BJ (cell line): ENCODE measurements around the gene POLG2. TPM values are rescaled to one million over a fixed set of nuclear protein-coding genes. Genes with fewer than 3 reads are reported as not detected.

Experiments used
- CTCF ChIA-PET: fragments of 350-600 bp; formaldehyde crosslinking; extraction: SDS; loops from one replicate; lab custom pipeline; 2021; ENCODE audit warnings: antibody characterized with exemption, inconsistent platforms; lab: Yijun Ruan, JAX
- POLR2A ChIA-PET: fragments of 300-600 bp; sonication (Branson Sonifier 250); formaldehyde crosslinking; extraction: SDS; loops from one replicate; lab custom pipeline; 2021; ENCODE audit warnings: antibody characterized with exemption; lab: Charles Lee
- DNase-seq: peaks from one replicate; pipeline ENCODE4 v3.0.0-alpha.2; 2011; ENCODE audit warnings: low read depth
- H3K27me3 ChIP-seq: 2 replicates; pipeline ENCODE4 v1.6.0; 2011; ENCODE audit warnings: low read length; ENCODE audit not compliant: control insufficient read depth, insufficient read depth
- H3K36me3 ChIP-seq: 2 replicates; pipeline ENCODE4 v1.5.1; 2011; ENCODE audit warnings: low read length; ENCODE audit not compliant: control insufficient read depth, insufficient read depth
- H3K4me3 ChIP-seq: 2 replicates; pipeline ENCODE4 v1.5.1; 2011; ENCODE audit warnings: low read depth, mild to moderate bottlenecking, control low read depth, low read length
- polyA plus RNA-seq: library from polyadenylated mRNA; depleted of rRNA; stranded (reverse); fragments of >200 nt; gene quantifications from 2 replicates; pipeline ENCODE4 v1.2.3, GENCODE V29; 2011
- TF ChIP-seq, protein P1 (sequence below): IDR thresholded peaks from 2 replicates; pipeline ENCODE4 v1.5.1; 2011; ENCODE audit warnings: low read depth, mild to moderate bottlenecking, control low read depth, inconsistent platforms, low read length, moderate library complexity; ENCODE audit not compliant: insufficient read depth

Gene POLG2
- polyA plus RNA-seq, 1 experiment, result 4.5 TPM

DNA sequence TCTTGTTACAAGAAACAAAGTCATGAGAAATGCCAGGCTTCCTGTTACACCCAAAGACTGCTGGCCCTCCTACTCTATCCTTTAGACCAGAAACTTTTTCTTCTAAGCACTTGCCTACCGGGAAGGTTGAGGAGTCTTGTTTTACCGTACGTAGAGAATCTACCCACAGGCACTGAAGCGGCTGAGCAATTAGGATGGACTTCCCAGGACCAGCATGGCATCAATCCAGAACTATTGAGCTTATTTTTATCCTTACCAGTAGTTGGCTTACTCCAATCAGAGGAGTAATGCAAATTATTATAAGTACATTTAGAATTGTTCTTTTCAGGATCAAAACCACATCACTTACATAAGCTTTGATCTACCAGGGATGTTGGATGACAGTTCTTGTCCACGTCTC lies 35.6 kb upstream of the POLG2 start:
- CTCF ChIA-PET, result interaction anchor here (0.8 to 1.1 kb wide), 2 partner anchors 22 to 25 kb away, joined by 3 to 4 read pairs; partner anchors contain the start of gene CEP95
- DNase-seq, result no peak

DNA sequence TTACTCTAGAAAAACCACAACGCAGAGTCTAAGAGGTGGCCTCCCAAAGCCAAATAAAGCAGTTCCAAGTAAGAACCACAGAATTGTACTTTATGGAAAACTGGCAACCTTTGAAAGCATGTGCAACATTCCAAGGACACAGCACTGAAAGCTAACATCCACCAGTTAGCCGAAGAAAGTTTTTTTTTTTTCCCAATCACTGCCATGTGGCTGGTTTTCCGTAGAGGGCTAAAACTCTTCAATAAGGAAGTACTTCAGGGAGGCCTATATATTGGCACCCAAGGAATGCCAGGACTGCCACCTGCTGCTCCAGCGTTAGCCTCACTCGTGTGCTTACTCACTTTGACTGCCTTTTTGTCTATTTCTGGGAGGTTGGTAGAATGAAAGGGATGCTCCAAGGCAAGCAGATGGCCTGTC lies 35.1 kb upstream of the POLG2 start:
- peak; percentile 59 for DNase-seq
- H3K36me3 ChIP-seq, result peaks cover 20% of the 10 kb centered on the region
- H3K4me3 ChIP-seq, result no peak overlapping the region
- ChIA-PET CTCF (interaction anchor here (0.6 to 1.1 kb wide), 3 partner anchors 14 to 25 kb away, joined by 3 to 4 read pairs (median 3); partner anchors contain the start of gene CEP95), POLR2A (interaction anchor here (0.6 to 0.7 kb wide), 2 partner anchors 51 to 1055 kb away, joined by 3 to 4 read pairs; no protein-coding TSS in a partner anchor)
- TF ChIP-seq, protein P1, sequence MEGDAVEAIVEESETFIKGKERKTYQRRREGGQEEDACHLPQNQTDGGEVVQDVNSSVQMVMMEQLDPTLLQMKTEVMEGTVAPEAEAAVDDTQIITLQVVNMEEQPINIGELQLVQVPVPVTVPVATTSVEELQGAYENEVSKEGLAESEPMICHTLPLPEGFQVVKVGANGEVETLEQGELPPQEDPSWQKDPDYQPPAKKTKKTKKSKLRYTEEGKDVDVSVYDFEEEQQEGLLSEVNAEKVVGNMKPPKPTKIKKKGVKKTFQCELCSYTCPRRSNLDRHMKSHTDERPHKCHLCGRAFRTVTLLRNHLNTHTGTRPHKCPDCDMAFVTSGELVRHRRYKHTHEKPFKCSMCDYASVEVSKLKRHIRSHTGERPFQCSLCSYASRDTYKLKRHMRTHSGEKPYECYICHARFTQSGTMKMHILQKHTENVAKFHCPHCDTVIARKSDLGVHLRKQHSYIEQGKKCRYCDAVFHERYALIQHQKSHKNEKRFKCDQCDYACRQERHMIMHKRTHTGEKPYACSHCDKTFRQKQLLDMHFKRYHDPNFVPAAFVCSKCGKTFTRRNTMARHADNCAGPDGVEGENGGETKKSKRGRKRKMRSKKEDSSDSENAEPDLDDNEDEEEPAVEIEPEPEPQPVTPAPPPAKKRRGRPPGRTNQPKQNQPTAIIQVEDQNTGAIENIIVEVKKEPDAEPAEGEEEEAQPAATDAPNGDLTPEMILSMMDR, result no peak
- no peaks in the 10 kb centered on the region for H3K27me3 ChIP-seq

More for the DNA sequence above, 35.6 kb upstream of the POLG2 start:
- no peaks in the 10 kb centered on the region for H3K27me3 ChIP-seq
- H3K4me3 ChIP-seq, result no peak overlapping the region
- TF ChIP-seq, protein P1, result no peak
- POLR2A ChIA-PET, result no interaction called here
- peaks cover 20% of the 10 kb centered on the region for H3K36me3 ChIP-seq

GRCh38 chr17:64529221-64529620 lies 32.4 kb upstream of the POLG2 start:
- DNase-seq, result no peak
- no peak overlapping the region for H3K4me3 ChIP-seq
- TF ChIP-seq, protein P1, result no peak
- POLR2A ChIA-PET, result no interaction called here
- CTCF ChIA-PET, result interaction anchor here (0.5 to 1.3 kb wide), 2 partner anchors 54 to 109 kb away, joined by 3 to 4 read pairs; no protein-coding TSS in a partner anchor
- H3K36me3 ChIP-seq, result peaks cover 19% of the 10 kb centered on the region
- H3K27me3 ChIP-seq, result no peaks in the 10 kb centered on the region

DNA sequence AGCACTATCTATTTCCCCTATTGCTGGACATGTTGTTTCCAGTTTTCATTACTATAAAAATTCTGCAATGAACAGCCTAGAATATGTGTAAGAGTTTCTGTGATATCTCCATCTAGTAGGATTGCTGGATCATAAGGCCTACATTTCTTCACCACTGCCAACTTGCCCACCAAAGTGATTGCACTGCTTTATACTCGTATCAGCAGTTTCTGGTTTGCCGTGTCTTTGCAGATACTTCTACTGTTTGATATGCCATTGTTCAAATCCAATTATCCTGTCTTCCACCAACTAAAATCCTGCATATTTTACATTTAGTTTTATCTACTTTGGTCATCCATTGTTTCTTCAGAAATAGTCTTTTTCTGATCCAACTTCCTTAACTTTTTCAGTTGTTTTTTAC lies 31.1 kb upstream of the POLG2 start:
- H3K4me3 ChIP-seq, result no peak overlapping the region
- H3K27me3 ChIP-seq, result no peaks in the 10 kb centered on the region
- peaks cover 18% of the 10 kb centered on the region for H3K36me3 ChIP-seq
- ChIA-PET CTCF (interaction anchor here (0.6 kb wide), 1 partner anchor 48 kb away, joined by 3 read pairs; no protein-coding TSS in a partner anchor), POLR2A (no interaction called here)
- no peak for DNase-seq
- TF ChIP-seq, protein P1, result no peak

DNA sequence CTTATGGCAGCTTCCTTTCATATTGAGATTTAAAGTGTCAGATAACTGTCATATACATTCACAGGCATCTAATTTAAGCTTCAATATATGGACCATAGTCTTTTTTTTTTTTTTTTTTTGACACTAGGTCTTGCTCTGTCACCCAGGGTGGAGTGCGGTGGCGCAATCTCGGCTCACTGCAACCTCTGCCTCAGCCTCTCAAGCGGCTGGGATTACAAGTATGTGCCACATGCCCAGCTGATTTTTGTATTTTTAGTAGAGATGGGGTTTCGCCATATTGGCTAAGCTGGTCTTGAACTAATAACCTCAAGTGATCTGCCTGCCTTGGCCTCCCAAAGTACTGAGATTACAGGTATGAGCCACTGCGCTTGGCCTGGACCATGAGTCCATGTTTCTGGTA lies 23.5 kb upstream of the POLG2 start:
- DNase-seq, result no peak
- CTCF ChIA-PET, result interaction anchor here (0.6 to 1.6 kb wide), 3 partner anchors 13 to 221 kb away, joined by 3 to 10 read pairs (median 3); partner anchors contain the start of gene CEP95
- POLR2A ChIA-PET, result no interaction called here
- H3K27me3 ChIP-seq, result no peaks in the 10 kb centered on the region
- H3K4me3 ChIP-seq, result no peak overlapping the region
- TF ChIP-seq, protein P1, result no peak
- H3K36me3 ChIP-seq, result peaks cover 13% of the 10 kb centered on the region
